Stimulated activated CD8-positive, alpha-beta memory T cell treated with anti-CD3 and anti-CD28 coated beads, Interleukin-12 subunit alpha, Interleukin-12 subunit beta, amount 100 ng/mL, for 24 hours (primary cell): ENCODE measurements around the gene ZNHIT3.
A peak's percentile ranks its signal among the peaks of the same experiment; 100 is the strongest.
"Not testable (repeated sequence)": the region's sequence is repeated elsewhere in the genome, so short reads cannot be mapped to it uniquely, and the experiment has no call there.

ENCODE experiments used
- DNase-seq: peaks from one replicate; pipeline ENCODE4 v3.0.0-alpha.2; 2020; ENCODE audit errors: extremely low read depth

The ZNHIT3 gene

GRCh38 chr17:36486204-36487194 is at the start of gene ZNHIT3:
TSS of gene ZNHIT3 (plus strand) at chr17:36486681. CDS start at chr17:36486700, 19 bp downstream.
- DNase-seq, result peak; percentile 72

GRCh38 chr17:36441792-36442191 is 44.7 kb upstream of the ZNHIT3 start:
- DNase-seq, result not testable (repeated sequence)

GRCh38 chr17:36443777-36444176 is 42.7 kb upstream of the ZNHIT3 start:
- DNase-seq, result no peak

- DNase-seq, result not testable (repeated sequence)
These were observed 36.5 kb upstream of the ZNHIT3 start for GRCh38 chr17:36449997-36450396.

GRCh38 chr17:36452888-36453287 is 33.6 kb upstream of the ZNHIT3 start:
- not testable (repeated sequence) for DNase-seq

- not testable (repeated sequence) for DNase-seq
These were observed 28.8 kb upstream of the ZNHIT3 start for GRCh38 chr17:36457701-36458100.

DNA sequence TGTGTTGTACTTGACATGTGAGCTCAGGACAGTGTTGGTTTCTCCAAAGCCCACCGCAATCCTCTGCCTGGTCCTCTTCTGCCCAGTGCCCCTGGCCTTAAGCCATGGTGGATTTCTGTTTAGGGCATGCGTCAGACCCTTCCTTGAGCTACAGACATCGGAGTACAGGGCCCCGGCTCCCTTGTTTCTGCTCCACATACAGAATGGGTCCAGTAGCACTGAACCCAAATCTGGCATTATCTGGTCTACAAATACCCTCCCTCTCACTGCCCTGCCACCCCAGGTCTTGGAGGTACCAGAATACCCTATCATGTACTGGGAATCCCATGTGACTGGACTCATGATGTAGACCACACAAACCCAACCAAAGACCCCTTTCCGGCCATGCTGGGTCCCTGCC is 27.4 kb upstream of the ZNHIT3 start:
- no peak for DNase-seq

DNA sequence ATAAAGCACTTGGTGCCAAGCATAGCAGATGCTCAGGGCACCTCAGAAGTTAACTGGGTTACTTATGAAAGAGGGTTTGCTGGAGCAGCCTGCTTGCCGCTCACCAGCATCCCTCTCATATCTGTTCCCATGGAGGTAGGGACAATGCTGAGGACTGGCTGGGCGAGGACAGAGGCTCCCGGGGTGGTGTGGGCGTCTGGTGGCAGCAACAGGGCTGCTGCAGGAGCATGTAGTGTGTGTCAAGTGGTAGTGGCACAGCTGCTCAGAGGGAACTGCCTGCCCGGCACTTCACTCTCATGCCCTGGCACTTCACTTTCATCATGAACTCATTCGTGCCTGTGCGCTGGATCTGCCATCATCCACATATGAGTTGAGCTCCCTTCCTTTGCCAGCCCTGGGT is 26.9 kb upstream of the ZNHIT3 start:
- no peak for DNase-seq

- no peak for DNase-seq
These were observed 26.1 kb upstream of the ZNHIT3 start for GRCh38 chr17:36460265-36460937.

DNA sequence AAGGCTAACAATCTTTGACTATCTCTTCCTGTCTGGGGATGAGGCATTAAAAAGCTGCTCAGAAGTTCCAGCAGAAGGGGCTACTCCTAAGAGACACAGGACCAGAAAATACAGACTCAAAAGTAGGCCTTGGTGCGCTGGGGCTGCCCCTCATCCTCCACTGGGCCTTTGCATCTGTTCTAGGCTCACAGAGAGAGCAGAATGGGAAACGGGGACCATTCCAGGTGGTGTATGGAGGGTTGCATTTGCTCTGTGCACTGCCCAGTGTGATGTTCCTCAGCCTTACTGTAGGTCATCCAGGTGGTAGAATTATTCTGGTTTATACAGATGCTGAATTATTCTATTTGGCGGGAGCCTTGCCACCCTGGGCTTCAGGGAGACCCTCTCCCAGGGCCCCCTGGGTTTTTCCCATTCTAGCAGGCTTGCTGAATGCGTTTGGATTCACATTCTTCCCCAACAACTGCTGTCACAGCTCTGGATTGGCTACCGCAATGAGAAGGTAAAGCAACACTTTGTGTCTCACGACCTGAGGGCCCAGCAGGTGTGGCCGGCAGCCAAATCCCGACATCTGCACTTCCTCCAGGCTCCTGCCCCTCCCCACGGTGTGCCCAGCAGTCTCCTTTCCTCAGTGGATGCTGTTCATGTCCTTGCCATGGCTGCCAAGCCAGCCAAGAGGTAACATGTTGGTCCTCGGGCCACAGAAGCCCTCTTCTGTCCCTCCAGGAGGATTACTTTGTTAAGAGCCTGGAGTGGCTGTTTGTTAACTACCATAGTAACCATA is 25.0 kb upstream of the ZNHIT3 start:
- no peak for DNase-seq

GRCh38 chr17:36463916-36464764 is 22.3 kb upstream of the ZNHIT3 start:
- DNase-seq, result peak; percentile 7

DNA sequence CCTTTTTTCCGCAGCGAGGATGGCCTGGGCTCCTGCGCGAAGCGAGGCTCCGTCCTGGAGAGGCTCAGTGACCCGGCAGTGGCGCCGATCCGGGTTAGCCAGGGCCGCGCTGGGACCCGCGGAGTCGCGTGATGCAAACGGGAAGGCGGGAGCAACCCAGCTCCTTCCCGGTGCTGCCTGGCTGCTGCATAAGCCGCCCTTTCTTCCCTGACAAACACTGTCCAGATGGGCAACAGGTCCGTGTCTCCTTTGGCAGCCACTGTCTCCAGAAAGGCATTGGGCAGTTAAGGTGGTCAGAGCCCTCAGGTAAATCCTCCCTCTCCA is 21.8 kb upstream of the ZNHIT3 start:
- DNase-seq, result no peak

DNA sequence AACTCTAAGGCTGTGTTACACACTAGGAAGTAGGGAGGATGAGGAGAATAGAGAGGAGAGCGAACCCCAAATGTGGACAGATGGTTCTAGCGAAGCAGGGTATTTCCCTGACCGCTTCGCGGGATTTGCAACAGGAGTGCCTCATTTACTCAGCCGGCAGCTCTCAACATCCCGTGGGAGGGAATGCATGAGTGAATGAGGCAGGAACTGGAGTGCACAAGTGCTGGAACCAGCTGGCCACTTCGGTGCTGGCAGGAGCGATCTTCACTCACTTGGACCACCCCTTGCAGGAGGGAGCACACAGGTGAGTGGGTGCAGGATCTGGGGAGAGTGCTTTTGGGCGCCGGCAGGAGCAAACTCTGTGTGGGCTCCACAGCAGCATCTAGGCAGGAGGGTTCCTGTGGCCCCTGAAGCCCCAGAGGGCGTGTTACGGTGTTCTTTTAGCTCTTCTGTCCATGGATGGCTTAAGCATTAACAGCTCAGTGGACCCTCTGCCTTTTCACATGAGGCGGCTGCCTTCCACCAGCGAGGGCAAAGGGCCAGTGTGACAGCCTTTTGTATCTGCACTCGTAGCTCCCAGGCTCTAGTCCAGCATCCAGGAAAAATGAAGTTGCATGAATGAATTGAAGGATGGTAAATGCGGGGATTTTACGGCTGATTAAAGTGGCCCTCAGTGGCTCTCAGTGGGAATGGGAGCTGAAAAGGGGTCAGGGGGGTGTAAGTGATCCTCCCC is 17.4 kb upstream of the ZNHIT3 start:
- no peak for DNase-seq

DNA sequence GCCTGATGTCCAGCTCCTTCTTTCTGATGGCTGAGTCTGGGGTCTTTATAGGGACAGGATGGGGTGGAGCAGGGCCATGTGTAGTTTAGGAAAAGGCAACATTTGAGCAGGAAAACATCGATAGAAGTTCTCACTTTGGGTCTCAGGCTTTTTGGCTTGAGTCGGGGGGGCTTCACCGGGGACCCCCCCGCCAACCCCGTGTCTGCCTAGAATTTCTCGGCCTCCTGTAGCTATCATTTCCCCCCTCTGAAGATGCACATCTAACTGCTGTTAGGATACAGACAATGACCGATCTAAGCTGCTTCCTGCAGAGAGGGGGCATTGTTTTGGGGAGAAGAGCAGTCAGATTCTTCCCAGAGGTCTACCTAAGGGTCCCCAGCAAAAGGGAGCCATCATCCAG is 16.7 kb upstream of the ZNHIT3 start:
- no peak for DNase-seq

- DNase-seq, result no peak
These were observed 16.0 kb upstream of the ZNHIT3 start for GRCh38 chr17:36470499-36470898.

GRCh38 chr17:36474571-36474970 is 11.9 kb upstream of the ZNHIT3 start:
- DNase-seq, result no peak

- DNase-seq, result no peak
These were observed 11.0 kb upstream of the ZNHIT3 start for GRCh38 chr17:36475346-36475970.

- no peak for DNase-seq
These were observed 4.7 kb upstream of the ZNHIT3 start for GRCh38 chr17:36481829-36482228.

DNA sequence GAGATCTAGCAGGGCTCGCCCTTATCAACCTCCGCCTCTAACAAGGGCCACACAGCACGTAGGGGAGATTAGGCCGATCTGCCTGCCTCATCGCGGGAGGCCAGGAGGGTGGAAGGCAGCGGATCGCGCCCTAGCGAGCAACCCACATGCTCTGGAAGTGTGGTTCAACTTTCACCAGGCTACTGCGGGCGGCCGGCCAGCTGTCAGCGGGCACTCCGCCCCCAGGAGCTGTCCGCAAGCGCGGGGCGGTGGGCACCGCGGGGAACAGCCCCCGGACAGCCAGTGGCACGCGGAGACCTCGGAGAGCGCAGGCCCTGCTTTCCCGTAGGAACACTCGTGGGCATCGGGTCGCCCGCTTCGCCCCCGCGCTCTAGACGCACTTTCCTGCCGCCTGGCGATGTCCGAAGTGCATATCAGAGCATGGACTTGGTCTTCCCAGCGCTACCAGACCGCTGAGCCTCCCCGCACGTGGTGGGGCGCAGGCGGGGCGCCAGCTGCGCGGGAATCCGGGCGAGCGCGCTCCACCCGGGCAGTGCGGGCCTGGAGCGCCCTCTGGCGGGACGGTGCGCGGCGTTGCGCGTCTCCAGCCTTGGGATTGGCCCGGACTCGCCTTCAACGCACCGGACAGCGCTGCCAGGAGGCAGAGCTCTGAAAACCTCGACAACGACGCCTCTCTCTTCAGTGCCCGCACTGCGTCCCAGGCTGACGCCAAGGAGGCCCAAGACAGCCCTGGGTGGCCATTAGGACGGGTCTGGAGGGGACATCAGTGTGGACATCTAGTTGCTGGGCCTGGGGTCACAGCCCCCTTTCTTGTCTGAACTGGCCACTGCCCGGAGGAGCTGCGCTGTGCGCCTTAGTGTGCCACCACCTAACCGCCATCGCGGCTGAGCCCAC is 3.6 kb upstream of the ZNHIT3 start:
- peak; percentile 55 for DNase-seq
